Measurements from ENCODE around the gene MAST3.

DNA sequence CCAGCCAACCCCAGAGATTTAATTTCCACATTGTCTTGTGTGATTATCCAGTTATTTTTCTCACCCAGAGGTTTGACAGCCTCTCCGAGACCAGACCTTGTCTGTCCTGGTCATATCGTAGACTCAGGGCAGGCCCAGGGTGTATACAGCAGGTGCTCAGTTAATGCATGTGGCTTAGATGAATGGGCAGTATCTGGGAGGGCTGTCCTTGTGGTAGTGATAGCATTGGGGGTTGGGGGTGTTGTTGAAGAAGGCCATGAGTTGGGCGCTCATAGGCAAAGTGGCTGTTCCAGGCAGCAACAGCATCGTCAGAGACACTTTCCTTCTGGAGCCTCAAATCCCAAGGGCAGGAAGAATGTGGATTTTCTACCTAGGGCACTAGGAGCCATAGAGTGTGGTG lies 16.9 kb downstream of the MAST3 start:
- TF ChIP-seq TCF12 (IDR thresholded peaks at IDR 0.05; ENCODE audit: low read depth): no peak
- TF ChIP-seq YY1 (IDR thresholded peaks at IDR 0.05; ENCODE audit: low read depth): no peak
- TF ChIP-seq CEBPB (IDR thresholded peaks at IDR 0.05): no peak
- TF ChIP-seq EP300 (IDR thresholded peaks at IDR 0.05; ENCODE audit: borderline replicate concordance): no peak
- TF ChIP-seq FOXM1 (IDR thresholded peaks at IDR 0.05; ENCODE audit: borderline replicate concordance, low read depth): no peak
- TF ChIP-seq EGR1 (IDR thresholded peaks at IDR 0.05): no peak
- TF ChIP-seq NFIC (IDR thresholded peaks at IDR 0.05): no peak
- TF ChIP-seq, protein P1, sequence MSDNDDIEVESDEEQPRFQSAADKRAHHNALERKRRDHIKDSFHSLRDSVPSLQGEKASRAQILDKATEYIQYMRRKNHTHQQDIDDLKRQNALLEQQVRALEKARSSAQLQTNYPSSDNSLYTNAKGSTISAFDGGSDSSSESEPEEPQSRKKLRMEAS (IDR thresholded peaks at IDR 0.05): no peak
- no peak for TF ChIP-seq ZBTB7A (IDR thresholded peaks at IDR 0.05; ENCODE audit: low read depth)
- no peak for TF ChIP-seq TAF1 (IDR thresholded peaks at IDR 0.05; ENCODE audit: low read depth)
